HepG2 (cell line): ENCODE data around the gene GK. TPM values are rescaled to one million over a fixed set of nuclear protein-coding genes. Genes with fewer than 3 reads are reported as not detected.

Experiments used
- BRCA1 ChIP-seq: sonication (generic); formaldehyde crosslinking; IDR thresholded peaks from 2 replicates; pipeline ENCODE4 v1.4.0; 2020; ENCODE audit warnings: missing genetic modification reagents
- FOXJ3 ChIP-seq: sonication (generic); formaldehyde crosslinking; IDR thresholded peaks from 2 replicates; pipeline ENCODE4 v1.4.0; 2020; ENCODE audit warnings: missing genetic modification reagents, mild to moderate bottlenecking, borderline replicate concordance
- FOXM1 ChIP-seq: sonication (generic); formaldehyde crosslinking; IDR thresholded peaks from 2 replicates; pipeline ENCODE4 v1.5.0; 2020; ENCODE audit warnings: missing genetic modification reagents
- HIC2 ChIP-seq: sonication (generic); formaldehyde crosslinking; IDR thresholded peaks from 2 replicates; pipeline ENCODE4 v1.9.0; 2022; ENCODE audit warnings: low read depth, missing genetic modification reagents
- KLF15 ChIP-seq: sonication (generic); formaldehyde crosslinking; IDR thresholded peaks from 2 replicates; pipeline ENCODE4 v1.8.1; 2023; ENCODE audit warnings: borderline replicate concordance, mild to moderate bottlenecking, inconsistent platforms, missing genetic modification reagents, mixed read lengths
- POLR2G ChIP-seq: fragments of 200-400 bp; formaldehyde crosslinking; IDR thresholded peaks from 2 replicates; pipeline ENCODE4 v1.6.1; 2018; ENCODE audit warnings: mild to moderate bottlenecking, low read depth, low read length, moderate library complexity
- SRY ChIP-seq: sonication (generic); formaldehyde crosslinking; IDR thresholded peaks from 2 replicates; pipeline ENCODE4 v1.8.0; 2022; ENCODE audit warnings: mild to moderate bottlenecking, missing genetic modification reagents
- U2AF1 ChIP-seq: fragments of 200-400 bp; formaldehyde crosslinking; optimal IDR thresholded peaks from 2 replicates; pipeline ENCODE3; 2017; ENCODE audit warnings: mild to moderate bottlenecking, low read depth, low read length
- ZNF12 ChIP-seq: sonication (generic); formaldehyde crosslinking; IDR thresholded peaks from 2 replicates; pipeline ENCODE4 v1.5.0; 2020; ENCODE audit warnings: missing genetic modification reagents
- ZNF143 ChIP-seq: sonication (generic); formaldehyde crosslinking; IDR thresholded peaks from 2 replicates; pipeline ENCODE4 v1.4.0; 2020; ENCODE audit warnings: missing genetic modification reagents
- ZNF225 ChIP-seq: sonication (generic); formaldehyde crosslinking; IDR thresholded peaks from 2 replicates; pipeline ENCODE4 v1.4.0; 2020; ENCODE audit warnings: mild to moderate bottlenecking, missing genetic modification reagents
- ZNF367 ChIP-seq: sonication (generic); formaldehyde crosslinking; IDR thresholded peaks from 2 replicates; pipeline ENCODE4 v1.4.0; 2020; ENCODE audit warnings: missing genetic modification reagents, borderline replicate concordance
- ZNF569 ChIP-seq: sonication (generic); formaldehyde crosslinking; IDR thresholded peaks from 2 replicates; pipeline ENCODE4 v1.5.0; 2020; ENCODE audit warnings: mild to moderate bottlenecking, missing genetic modification reagents, moderate library complexity, borderline replicate concordance
- ZNF713 ChIP-seq: sonication (generic); formaldehyde crosslinking; IDR thresholded peaks from 2 replicates; pipeline ENCODE4 v1.4.0; 2020; ENCODE audit warnings: mild to moderate bottlenecking, missing genetic modification reagents
- ZNF770 ChIP-seq: sonication (generic); formaldehyde crosslinking; IDR thresholded peaks from 2 replicates; pipeline ENCODE4 v1.5.0; 2020; ENCODE audit warnings: mild to moderate bottlenecking, missing genetic modification reagents
- ZXDC ChIP-seq: sonication (generic); formaldehyde crosslinking; IDR thresholded peaks from 2 replicates; pipeline ENCODE4 v1.5.0; 2020; ENCODE audit warnings: mild to moderate bottlenecking, missing genetic modification reagents
- polyA plus RNA-seq, 8 experiments: library from polyadenylated mRNA; depleted of rRNA in 3 of 8; stranded (reverse) in 7 of 8; unstranded in 1 of 8; fragments of >200 nt; fragmentation: Illumina TruSeq in 4 of 8; extraction: Trizol in 4 of 8; gene quantifications; 2 replicates each; pipeline versions ENCODE4 v1.2.1 to v1.2.3, GENCODE V29; 2011 to 2016; ENCODE audit warnings: low read depth in 4 of 8, missing spikeins in 1 of 8, mixed read lengths in 1 of 8; ENCODE audit not compliant: insufficient read depth in 1 of 8
- total RNA-seq, 5 experiments: library from RNA; depleted of rRNA; stranded (reverse); fragments of >200 nt; fragmentation: Illumina TruSeq; extraction: Trizol; gene quantifications; 2 replicates each; pipeline ENCODE4 v1.2.3, GENCODE V29; 2016; ENCODE audit warnings: low read depth in 1 of 5
- TF ChIP-seq, protein P1 (sequence below): sonication (generic); formaldehyde crosslinking; IDR thresholded peaks from 2 replicates; pipeline ENCODE4 v1.4.0; 2020; ENCODE audit warnings: missing genetic modification reagents

Gene GK
- total and polyA plus RNA-seq, 2 of the 13 experiments (the other 11 are each of a cell fraction or from before 2014, with no cell fraction given): 64.2 to 265 TPM

GRCh38 chrX:30627818-30628652 is 25.2 kb upstream of the GK start (continued):
- TF ChIP-seq, protein P1, sequence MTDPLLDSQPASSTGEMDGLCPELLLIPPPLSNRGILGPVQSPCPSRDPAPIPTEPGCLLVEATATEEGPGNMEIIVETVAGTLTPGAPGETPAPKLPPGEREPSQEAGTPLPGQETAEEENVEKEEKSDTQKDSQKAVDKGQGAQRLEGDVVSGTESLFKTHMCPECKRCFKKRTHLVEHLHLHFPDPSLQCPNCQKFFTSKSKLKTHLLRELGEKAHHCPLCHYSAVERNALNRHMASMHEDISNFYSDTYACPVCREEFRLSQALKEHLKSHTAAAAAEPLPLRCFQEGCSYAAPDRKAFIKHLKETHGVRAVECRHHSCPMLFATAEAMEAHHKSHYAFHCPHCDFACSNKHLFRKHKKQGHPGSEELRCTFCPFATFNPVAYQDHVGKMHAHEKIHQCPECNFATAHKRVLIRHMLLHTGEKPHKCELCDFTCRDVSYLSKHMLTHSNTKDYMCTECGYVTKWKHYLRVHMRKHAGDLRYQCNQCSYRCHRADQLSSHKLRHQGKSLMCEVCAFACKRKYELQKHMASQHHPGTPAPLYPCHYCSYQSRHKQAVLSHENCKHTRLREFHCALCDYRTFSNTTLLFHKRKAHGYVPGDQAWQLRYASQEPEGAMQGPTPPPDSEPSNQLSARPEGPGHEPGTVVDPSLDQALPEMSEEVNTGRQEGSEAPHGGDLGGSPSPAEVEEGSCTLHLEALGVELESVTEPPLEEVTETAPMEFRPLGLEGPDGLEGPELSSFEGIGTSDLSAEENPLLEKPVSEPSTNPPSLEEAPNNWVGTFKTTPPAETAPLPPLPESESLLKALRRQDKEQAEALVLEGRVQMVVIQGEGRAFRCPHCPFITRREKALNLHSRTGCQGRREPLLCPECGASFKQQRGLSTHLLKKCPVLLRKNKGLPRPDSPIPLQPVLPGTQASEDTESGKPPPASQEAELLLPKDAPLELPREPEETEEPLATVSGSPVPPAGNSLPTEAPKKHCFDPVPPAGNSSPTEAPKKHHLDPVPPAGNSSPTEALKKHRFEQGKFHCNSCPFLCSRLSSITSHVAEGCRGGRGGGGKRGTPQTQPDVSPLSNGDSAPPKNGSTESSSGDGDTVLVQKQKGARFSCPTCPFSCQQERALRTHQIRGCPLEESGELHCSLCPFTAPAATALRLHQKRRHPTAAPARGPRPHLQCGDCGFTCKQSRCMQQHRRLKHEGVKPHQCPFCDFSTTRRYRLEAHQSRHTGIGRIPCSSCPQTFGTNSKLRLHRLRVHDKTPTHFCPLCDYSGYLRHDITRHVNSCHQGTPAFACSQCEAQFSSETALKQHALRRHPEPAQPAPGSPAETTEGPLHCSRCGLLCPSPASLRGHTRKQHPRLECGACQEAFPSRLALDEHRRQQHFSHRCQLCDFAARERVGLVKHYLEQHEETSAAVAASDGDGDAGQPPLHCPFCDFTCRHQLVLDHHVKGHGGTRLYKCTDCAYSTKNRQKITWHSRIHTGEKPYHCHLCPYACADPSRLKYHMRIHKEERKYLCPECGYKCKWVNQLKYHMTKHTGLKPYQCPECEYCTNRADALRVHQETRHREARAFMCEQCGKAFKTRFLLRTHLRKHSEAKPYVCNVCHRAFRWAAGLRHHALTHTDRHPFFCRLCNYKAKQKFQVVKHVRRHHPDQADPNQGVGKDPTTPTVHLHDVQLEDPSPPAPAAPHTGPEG (CRISPR knock-in tag): no peak
- no peak for TF ChIP-seq SRY (CRISPR knock-in tag)
- TF ChIP-seq ZNF367 (CRISPR knock-in tag): no peak
- TF ChIP-seq ZNF713: no peak
- no peak for TF ChIP-seq ZNF770 (CRISPR knock-in tag)
- TF ChIP-seq KLF15 (CRISPR knock-in tag): no peak
- TF ChIP-seq ZXDC (CRISPR knock-in tag): no peak
- peak; percentile 26; the same call in 1 of the 2 replicates for TF ChIP-seq HIC2 (CRISPR knock-in tag)
- TF ChIP-seq ZNF569: no peak
- no peak for TF ChIP-seq FOXM1 (CRISPR knock-in tag)
- TF ChIP-seq ZNF12 (CRISPR knock-in tag): no peak
- TF ChIP-seq U2AF1: no peak
- TF ChIP-seq FOXJ3 (CRISPR knock-in tag): peak; percentile 96
- no peak for TF ChIP-seq ZNF143
- no peak for TF ChIP-seq BRCA1
- no peak for TF ChIP-seq POLR2G
- no peak for TF ChIP-seq ZNF225 (CRISPR knock-in tag)
